ENCODE data around the gene TMEM164. TPM values are rescaled to one million over a fixed set of nuclear protein-coding genes. Genes with fewer than 3 reads are reported as not detected.

The TMEM164 gene
- total RNA-seq, 1 donor from 2014 or later: 84.6 TPM

- no peak overlapping the region for H3K27ac ChIP-seq
- DNase-seq (no peak), ATAC-seq (no peak)
- H3K4me3 ChIP-seq: no peak overlapping the region
- intact Hi-C loops (cut with DNase I): no loop called here
- H3K9me3 ChIP-seq: no peaks in the 10 kb centered on the region
- no peaks in the 10 kb centered on the region for H3K4me1 ChIP-seq
- H3K36me3 ChIP-seq: no peaks in the 10 kb centered on the region
- no peak for TF ChIP-seq CTCF (IDR thresholded peaks at IDR 0.05)
- no peaks in the 10 kb centered on the region for H3K27me3 ChIP-seq
Observed at GRCh38 chrX:109990582-109991276, 12.2 kb upstream of the TMEM164 start.

- intact Hi-C loops (cut with DNase I): no loop called here
- DNase-seq (no peak), ATAC-seq (no peak)
- TF ChIP-seq CTCF (IDR thresholded peaks at IDR 0.05): no peak
- Histone ChIP-seq H3K27me3 (no peaks in the 10 kb centered on the region), H3K27ac (no peak overlapping the region), H3K9me3 (no peaks in the 10 kb centered on the region), H3K36me3 (no peaks in the 10 kb centered on the region), H3K4me1 (no peaks in the 10 kb centered on the region), H3K4me3 (no peak overlapping the region)
Observed at GRCh38 chrX:109992203-109992602, 10.7 kb upstream of the TMEM164 start.

GRCh38 chrX:109995155-109995554, 7.8 kb upstream of the TMEM164 start:
- no peak for TF ChIP-seq CTCF (IDR thresholded peaks at IDR 0.05)
- no peak for ATAC-seq
- H3K4me1 ChIP-seq: no peaks in the 10 kb centered on the region
- H3K27me3 ChIP-seq: no peaks in the 10 kb centered on the region
- no peaks in the 10 kb centered on the region for H3K9me3 ChIP-seq
- no peaks in the 10 kb centered on the region for H3K36me3 ChIP-seq
- H3K4me3 ChIP-seq: no peak overlapping the region
- DNase-seq: no peak
- H3K27ac ChIP-seq: no peak overlapping the region
- intact Hi-C loops (cut with DNase I): no loop called here

GRCh38 chrX:109997786-109998452, 5.0 kb upstream of the TMEM164 start:
- H3K36me3 ChIP-seq: no peaks in the 10 kb centered on the region
- no peaks in the 10 kb centered on the region for H3K4me1 ChIP-seq
- intact Hi-C loops (cut with DNase I): no loop called here
- no peaks in the 10 kb centered on the region for H3K27me3 ChIP-seq
- H3K4me3 ChIP-seq: no peak overlapping the region
- no peak for TF ChIP-seq CTCF (IDR thresholded peaks at IDR 0.05)
- H3K27ac ChIP-seq: no peak overlapping the region
- DNase-seq (no peak), ATAC-seq (no peak)
- no peaks in the 10 kb centered on the region for H3K9me3 ChIP-seq

DNA sequence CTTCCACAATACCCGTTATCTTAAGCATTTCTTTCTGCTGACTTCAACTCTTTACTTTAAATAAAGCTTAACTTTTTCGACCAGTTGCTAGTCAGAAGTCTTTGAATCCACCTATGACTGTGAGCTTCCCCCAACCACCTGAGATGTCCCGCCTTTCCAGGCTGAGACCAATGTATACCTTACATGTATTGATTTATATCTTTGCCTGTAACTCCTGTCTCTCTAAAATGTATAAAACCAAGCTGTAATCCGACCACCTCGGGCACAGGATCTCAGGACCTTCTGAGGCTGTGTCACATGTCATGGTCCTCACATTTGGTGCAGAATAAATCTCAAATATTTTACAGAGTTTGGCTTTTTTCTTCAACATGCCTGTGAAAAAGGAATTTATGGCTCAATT, 2.9 kb upstream of the TMEM164 start:
- Histone ChIP-seq H3K9me3 (no peaks in the 10 kb centered on the region), H3K4me1 (no peaks in the 10 kb centered on the region), H3K27me3 (no peaks in the 10 kb centered on the region), H3K36me3 (no peaks in the 10 kb centered on the region), H3K4me3 (no peak overlapping the region), H3K27ac (no peak overlapping the region)
- no peak for TF ChIP-seq CTCF (IDR thresholded peaks at IDR 0.05)
- no peak for DNase-seq
- intact Hi-C loops (cut with DNase I): no loop called here
- no peak for ATAC-seq
